ENCODE results near the gene CTU2.

Gene CTU2

GRCh38 chr16:88687676-88688012 is 18.7 kb upstream of the CTU2 start:
- H3K27ac Mint-ChIP-seq: no peak overlapping the region
- no peak for DNase-seq
- H3K27me3 Mint-ChIP-seq (ENCODE audit: low read depth, poor library complexity): peaks cover 83% of the 10 kb centered on the region
- H3K4me1 Mint-ChIP-seq: peaks cover 19% of the 10 kb centered on the region
- H3K36me3 Mint-ChIP-seq (ENCODE audit: low read depth): no peaks in the 10 kb centered on the region
- H3K9me3 Mint-ChIP-seq: no peaks in the 10 kb centered on the region
- TF ChIP-seq CTCF (IDR thresholded peaks at IDR 0.05): no peak
- no peak overlapping the region for H3K4me3 Mint-ChIP-seq

GRCh38 chr16:88688013-88688778 is 18.1 kb upstream of the CTU2 start:
- peaks cover 80% of the 10 kb centered on the region for H3K27me3 Mint-ChIP-seq (ENCODE audit: low read depth, poor library complexity)
- no peak overlapping the region for H3K4me3 Mint-ChIP-seq
- no peak for DNase-seq
- no peaks in the 10 kb centered on the region for H3K9me3 Mint-ChIP-seq
- H3K27ac Mint-ChIP-seq: no peak overlapping the region
- H3K4me1 Mint-ChIP-seq: peaks cover 18% of the 10 kb centered on the region
- TF ChIP-seq CTCF (IDR thresholded peaks at IDR 0.05): no peak
- no peaks in the 10 kb centered on the region for H3K36me3 Mint-ChIP-seq (ENCODE audit: low read depth)

- no peak overlapping the region for H3K4me3 Mint-ChIP-seq
- TF ChIP-seq CTCF (IDR thresholded peaks at IDR 0.05): no peak
- no peaks in the 10 kb centered on the region for H3K36me3 Mint-ChIP-seq (ENCODE audit: low read depth)
- no peaks in the 10 kb centered on the region for H3K9me3 Mint-ChIP-seq
- H3K27me3 Mint-ChIP-seq (ENCODE audit: low read depth, poor library complexity): peaks cover 60% of the 10 kb centered on the region
- DNase-seq: no peak
- H3K4me1 Mint-ChIP-seq: peaks cover 5% of the 10 kb centered on the region
- H3K27ac Mint-ChIP-seq: no peak overlapping the region
Measured at GRCh38 chr16:88690341-88691128, 15.8 kb upstream of the CTU2 start.

GRCh38 chr16:88691129-88691813 is 15.0 kb upstream of the CTU2 start:
- H3K36me3 Mint-ChIP-seq (ENCODE audit: low read depth): no peaks in the 10 kb centered on the region
- H3K4me3 Mint-ChIP-seq: no peak overlapping the region
- DNase-seq: no peak
- TF ChIP-seq CTCF (IDR thresholded peaks at IDR 0.05): no peak
- peaks cover 5% of the 10 kb centered on the region for H3K4me1 Mint-ChIP-seq
- peaks cover 53% of the 10 kb centered on the region for H3K27me3 Mint-ChIP-seq (ENCODE audit: low read depth, poor library complexity)
- H3K27ac Mint-ChIP-seq: no peak overlapping the region
- H3K9me3 Mint-ChIP-seq: no peaks in the 10 kb centered on the region

GRCh38 chr16:88691924-88692560 is 14.3 kb upstream of the CTU2 start:
- H3K4me3 Mint-ChIP-seq: no peak overlapping the region
- no peak for DNase-seq
- H3K27ac Mint-ChIP-seq: no peak overlapping the region
- no peaks in the 10 kb centered on the region for H3K36me3 Mint-ChIP-seq (ENCODE audit: low read depth)
- no peaks in the 10 kb centered on the region for H3K9me3 Mint-ChIP-seq
- H3K4me1 Mint-ChIP-seq: peaks cover 5% of the 10 kb centered on the region
- peaks cover 48% of the 10 kb centered on the region for H3K27me3 Mint-ChIP-seq (ENCODE audit: low read depth, poor library complexity)
- no peak for TF ChIP-seq CTCF (IDR thresholded peaks at IDR 0.05)
